HG02798 (cell line): ENCODE data around the gene CBFA2T3.

Experiments used
- ATAC-seq: cut with Tn5 transposase; IDR thresholded peaks from one replicate; pipeline ENCODE4 v1.9.1; 2021; ENCODE audit warnings: mild to moderate bottlenecking; ENCODE audit not compliant: unreplicated experiment, poor library complexity

Gene CBFA2T3

GRCh38 chr16:88914750-88915368 lies 62.1 kb downstream of the CBFA2T3 start:
- ATAC-seq, result no peak

- ATAC-seq, result no peak
Measured at GRCh38 chr16:88913870-88914269, 63.1 kb downstream of the CBFA2T3 start.

GRCh38 chr16:88913001-88913612 lies 63.9 kb downstream of the CBFA2T3 start:
- no peak for ATAC-seq

- no peak for ATAC-seq
Measured at GRCh38 chr16:88912556-88912955, 64.5 kb downstream of the CBFA2T3 start.

DNA sequence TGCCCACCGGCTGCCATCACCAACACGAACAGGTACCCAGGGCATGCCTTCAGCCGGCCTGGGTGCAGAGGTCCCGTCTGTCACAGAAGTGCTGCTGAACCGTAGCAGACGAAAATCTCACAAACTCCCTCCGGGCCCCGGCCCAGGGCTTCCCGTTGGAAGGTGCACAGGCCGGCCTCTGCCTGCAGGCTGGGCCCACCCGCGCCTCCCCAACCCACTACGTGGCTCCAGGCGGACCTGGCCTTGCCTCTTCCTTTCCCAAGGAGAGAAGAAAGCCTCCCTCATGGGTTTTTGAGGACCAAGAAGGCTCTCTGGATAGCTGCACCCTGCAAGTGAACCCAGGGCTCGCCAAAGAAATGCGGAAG lies 65.1 kb downstream of the CBFA2T3 start:
- no peak for ATAC-seq

- no peak for ATAC-seq
Measured at GRCh38 chr16:88911136-88911945, 65.7 kb downstream of the CBFA2T3 start.

DNA sequence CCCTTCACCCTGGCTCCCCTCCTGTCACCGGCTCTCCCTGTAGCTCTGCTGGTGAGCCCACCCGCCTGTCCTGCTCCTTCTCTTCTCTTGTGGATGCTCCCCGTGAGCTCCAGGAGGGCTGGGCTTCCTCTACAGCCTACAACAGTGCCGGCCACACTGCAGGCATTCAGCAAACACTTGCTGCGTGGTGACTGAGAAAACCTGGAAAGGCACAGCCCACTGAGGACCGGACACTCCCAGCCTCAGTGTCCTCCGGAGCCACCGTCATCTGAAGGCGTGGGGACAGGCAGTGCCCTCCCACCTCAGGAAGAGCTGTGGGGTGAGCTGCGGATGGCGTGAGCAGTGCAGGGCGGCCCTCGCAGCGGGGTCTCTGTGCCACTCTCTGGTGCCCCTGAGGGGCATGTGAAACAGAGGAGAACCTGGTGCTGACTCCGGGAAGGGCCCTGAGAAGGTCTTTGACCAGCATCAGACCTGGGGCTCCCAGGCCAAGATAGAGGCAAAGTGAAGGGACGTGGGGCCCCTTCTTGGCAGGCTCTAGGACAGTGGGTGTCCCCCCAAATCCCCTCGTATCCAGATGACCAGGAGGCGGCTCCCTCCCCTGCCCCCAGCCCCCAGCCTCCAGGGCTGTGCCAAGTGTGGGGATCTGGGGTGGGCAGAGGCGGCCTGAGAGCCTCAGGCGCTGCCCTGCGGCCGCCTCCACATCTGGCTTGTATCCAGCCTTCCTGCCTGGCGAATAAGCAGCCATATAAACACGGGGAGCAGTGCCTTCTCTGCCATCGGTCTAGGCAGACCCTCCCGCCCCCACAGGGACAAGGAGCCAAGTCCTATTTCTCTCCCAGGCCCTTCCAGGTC lies 66.5 kb downstream of the CBFA2T3 start:
- ATAC-seq, result no peak

DNA sequence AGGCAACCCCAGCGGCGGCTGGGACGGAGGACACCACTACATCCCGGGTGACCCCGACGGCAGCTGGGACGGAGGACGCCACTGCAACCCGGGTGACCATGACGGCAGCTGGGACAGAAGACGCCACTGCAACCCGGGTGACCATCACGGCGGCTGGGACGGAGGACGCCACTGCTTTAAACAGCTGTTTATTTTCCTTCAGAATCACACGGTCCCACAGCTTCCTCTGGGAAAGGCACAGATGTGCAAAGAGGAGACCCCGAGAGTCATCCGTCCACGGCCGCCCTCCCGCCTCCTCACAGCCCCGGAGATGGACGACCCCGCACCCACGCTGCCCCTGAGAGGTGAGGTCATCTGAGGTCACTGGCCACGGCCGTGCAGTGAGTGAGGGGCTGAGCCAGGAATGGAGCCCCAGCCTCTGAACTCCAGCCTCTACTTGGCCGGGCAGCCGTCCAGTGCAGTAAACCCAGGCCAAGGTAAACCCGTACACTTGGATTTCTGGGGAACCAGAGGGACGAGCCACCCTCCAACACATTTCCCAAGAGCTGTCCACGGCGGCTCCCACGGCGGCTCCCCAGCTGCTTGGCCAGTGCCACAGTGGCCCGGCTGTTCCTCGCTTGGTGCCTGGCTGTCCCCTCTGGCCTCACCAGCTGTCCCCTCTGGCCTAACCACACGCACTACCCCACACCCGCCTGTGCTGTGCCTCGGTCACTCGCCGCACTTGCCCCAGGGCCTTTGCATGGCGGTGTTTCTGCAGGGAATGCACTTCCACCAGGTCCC lies 67.4 kb downstream of the CBFA2T3 start:
- no peak for ATAC-seq

- no peak for ATAC-seq
Measured at GRCh38 chr16:88908307-88908706, 68.7 kb downstream of the CBFA2T3 start.

DNA sequence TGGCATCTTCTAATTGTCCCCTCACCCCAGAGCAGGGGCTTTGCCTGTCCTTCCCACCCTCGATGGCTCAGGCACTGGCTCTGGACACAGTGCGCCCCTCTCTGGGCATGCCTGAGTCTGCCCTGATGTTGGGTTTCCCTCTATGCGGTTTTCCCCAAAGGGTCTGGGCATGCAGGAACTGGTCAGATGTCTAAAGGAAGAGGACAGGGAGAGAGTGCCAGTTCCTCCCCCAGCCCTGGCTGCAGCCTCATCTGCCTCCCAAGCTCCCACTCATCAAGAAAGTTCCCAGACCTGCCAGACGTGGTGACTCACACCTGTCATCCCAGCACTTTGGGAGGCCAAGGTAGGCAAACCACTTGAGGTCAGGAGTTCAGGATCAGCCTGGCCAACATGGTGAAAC lies 69.2 kb downstream of the CBFA2T3 start:
- ATAC-seq, result no peak

DNA sequence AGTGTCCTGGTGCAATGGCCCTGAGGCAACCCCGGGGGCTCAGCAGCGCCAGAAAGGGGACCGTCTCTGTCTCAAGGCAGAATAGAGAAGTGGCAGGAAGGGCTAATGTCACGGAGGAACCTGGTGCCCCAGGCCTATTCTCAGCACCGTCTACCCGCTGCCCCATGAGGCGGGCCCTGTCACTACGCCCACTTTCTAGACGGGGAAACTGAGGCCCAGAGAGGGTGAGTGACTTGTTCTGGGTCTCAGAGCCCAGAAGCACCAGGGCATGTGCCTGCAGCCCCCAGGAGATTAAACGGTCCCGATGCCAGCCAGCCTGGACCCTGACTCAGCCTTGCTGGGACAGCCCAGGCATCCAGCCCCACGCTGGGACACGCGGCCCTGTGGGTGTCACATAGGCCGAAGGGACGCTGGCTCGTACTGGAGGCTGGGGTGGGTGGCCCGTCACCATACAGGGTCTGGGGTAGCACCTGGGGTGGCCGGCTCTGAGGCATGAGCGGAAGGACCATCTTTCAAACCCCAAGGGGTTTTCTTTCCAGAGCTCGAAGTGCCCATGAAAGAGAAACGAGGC lies 70.4 kb downstream of the CBFA2T3 start:
- no peak for ATAC-seq

DNA sequence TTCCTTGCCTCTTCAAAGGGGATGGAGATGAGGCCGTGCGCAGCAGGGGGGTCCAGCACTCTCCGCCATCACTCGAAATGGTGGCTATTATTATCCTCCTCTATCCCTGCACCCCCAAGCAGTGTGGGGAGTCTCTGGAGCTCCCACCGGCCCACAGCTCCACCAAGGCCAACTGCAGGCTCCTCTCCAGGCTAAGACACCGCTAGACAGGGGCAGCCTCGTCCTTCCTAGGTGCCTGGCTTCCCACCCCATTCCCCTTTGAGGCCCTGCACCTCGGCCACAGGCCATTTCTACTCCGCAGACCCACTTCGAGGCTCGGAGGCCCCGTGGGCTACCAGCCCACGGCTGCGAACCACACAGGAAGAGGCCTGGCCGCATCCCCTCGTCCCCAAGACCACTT lies 71.0 kb downstream of the CBFA2T3 start:
- ATAC-seq, result no peak

DNA sequence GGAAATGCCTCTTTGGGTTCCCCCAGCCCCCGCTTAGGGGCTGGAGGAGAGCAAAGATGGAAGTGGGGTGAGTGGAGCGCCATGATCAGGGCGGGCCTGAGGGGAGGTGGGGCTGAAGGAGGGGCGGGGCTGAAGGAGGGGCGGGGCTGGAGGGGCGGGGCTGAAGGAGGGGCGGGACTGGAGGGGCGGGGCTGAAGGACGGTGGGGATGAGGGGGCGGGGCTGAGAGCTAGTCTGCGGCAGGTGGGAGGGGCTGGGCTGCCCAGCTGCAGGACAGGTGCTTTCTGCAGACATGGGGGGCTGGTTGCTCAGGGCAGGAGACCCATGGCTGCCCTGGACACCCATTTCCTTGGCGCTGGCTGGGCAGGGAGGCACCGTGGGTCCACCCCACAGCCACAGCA lies 71.4 kb downstream of the CBFA2T3 start:
- ATAC-seq, result no peak

GRCh38 chr16:88904676-88905365 lies 72.2 kb downstream of the CBFA2T3 start:
- ATAC-seq, result no peak

- no peak for ATAC-seq
Measured at GRCh38 chr16:88903267-88903666, 73.7 kb downstream of the CBFA2T3 start.

GRCh38 chr16:88902744-88903143 lies 74.3 kb downstream of the CBFA2T3 start:
- ATAC-seq, result no peak

DNA sequence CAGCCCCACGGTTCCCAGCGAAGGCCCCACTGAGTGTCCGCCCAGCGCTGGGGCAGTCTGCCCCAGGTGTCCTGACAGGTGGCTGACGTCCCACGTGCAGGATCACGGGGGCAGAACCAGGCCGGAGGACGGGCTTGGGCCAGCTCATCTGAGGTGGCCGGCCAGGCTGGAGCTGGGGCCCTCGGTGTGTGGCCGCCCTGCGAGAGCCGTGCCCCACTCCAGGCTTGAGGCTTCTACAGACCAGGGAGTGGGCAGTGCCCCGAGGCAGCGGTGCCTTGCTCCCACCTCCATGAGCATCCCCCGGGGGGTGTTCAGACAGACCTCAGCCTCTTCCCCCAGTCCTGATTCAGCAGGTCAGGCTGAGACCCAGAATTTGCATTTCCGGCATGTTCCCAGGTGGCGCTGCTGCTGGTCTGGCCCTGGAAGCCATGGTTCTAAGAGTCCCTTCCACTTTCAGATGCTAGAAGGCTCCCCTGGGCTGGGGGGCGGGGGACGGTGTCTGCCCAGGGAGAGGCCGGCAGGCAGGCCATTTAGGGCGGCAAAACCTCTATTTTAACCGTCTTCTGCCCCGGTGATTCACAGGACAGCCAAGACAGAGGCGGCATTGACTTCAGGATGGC lies 75.2 kb downstream of the CBFA2T3 start:
- no peak for ATAC-seq

DNA sequence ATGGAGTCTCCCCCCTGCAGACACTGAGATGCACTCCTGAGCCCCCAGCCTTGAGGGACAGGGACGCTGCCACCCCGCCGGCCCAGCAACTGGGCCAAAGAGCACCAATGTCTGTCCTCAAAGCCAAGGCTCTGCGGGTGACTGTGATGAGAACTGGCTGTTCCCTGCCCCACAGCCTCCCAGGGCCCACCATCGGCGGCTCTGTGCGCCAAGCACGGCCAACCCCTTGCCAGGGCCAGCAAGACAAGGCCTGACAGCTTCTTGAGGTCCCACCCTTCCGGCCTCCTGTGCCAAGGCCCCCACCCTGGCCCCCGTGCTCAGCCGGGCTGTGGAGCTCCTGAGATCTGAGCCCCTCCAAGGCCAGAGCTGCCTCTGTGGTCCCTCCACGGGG lies 76.3 kb downstream of the CBFA2T3 start:
- ATAC-seq, result no peak
